Hematopoietic multipotent progenitor cell treated with erythropoietin and hydrocortisone succinate and interleukin-3 and kit ligand, for 4 days (in vitro differentiated cells): ENCODE data around the gene SIL1.
A peak's percentile ranks its signal among the peaks of the same experiment; 100 is the strongest.

ENCODE experiments used
- DNase-seq: peaks from one replicate; pipeline ENCODE4 v3.0.0-alpha.2; 2015

SIL1 gene

DNA sequence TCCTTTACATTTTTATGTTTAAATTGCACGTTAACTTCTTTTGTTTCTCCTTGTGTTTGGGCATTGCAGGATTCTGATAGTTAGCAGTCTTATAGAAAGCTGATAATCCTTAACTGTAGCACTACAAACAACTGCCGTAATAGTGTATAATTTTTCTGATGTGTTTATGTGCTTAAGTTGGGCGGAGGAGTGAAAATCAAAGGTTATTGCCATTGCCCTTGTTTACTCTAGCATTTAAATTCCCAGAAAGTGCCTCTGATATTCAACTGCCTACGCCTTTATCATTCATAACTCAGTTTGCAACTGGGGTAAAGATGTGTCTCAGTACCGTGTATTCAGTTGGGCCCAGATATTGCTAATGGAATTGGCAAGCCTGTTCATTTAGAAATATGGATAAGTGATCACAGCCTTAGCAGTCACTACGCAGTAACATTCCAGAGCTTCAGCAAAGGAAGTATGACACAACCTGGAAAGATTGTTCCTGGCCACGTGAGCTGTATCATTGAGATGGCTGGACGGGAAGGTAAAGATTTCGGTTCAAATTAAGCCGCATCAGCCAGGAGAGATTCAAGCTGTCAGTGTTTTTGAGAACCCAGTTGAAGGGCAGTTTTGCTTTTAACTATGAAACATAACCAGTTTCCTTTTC, 294.9 kb downstream of the SIL1 start:
- no peak for DNase-seq

DNA sequence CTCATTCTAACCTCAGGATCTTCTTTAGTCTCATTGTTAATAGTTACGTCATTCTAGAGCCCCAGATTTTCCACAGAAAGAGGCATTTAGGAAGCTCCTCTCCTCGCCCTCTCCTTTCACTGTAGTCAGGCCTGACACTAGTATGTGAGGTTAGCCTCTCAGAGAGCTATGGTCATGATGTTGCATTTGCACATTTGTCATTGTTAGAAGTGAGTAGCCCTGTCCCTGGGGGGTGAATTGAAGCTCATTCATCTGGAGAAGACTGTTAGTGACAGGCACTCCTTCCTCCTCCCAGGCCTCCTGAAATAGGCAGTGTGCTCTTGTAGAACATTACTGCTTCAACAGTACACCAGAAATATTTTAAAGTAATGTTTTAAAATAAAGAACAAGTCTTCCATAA, 296.5 kb downstream of the SIL1 start:
- DNase-seq, result no peak

DNA sequence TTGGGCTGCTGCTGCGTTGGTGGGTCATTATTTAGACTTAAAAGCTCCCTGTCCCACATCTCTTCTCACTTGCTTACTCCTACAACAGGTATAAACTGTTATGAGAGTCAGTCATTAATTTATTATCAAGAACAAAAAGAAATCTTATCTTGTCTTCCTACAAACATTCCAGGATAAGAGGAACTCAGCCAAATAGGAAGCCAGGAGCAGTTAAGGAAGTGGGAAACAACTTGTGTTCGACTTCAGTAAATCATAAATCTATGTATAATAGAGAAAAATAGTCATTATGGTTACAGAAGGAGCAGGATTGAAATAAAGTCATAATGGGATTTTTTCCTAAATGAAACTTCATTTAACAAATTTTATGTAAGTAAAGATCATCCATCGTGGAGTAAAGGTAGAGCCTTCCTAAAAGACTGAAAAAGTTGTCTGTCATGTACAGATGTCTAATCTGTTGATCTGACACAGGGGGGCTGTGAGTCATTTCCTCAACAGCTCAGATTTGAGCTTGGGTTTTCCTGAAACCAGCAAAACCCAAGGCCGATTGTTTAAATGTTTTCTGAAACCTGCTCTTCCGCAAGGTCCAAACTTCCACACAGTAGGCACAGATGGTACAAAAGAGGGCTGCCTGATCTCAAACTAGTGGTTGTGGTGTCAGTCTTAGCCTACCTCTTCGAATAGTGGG, 297.7 kb downstream of the SIL1 start:
- DNase-seq, result peak; percentile 12

DNA sequence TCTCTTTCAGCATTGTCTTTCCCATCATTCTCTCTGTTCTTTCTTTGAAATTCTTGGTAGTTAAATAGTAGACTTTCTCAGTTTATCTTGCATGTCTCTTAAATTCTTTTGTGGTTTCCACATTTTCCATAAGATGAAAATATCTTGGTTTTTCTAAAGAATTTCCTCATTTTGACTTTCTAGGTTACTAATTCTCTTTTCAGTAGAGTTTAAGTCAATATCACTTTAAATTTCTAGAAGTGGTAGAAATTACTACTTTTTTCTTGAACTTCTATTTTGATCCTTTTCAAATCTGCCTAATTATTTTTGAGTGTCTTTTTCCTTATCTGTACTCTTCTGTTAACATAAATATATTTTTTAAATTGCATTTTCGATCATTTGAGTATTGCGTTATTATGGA, 299.4 kb downstream of the SIL1 start:
- DNase-seq, result no peak

DNA sequence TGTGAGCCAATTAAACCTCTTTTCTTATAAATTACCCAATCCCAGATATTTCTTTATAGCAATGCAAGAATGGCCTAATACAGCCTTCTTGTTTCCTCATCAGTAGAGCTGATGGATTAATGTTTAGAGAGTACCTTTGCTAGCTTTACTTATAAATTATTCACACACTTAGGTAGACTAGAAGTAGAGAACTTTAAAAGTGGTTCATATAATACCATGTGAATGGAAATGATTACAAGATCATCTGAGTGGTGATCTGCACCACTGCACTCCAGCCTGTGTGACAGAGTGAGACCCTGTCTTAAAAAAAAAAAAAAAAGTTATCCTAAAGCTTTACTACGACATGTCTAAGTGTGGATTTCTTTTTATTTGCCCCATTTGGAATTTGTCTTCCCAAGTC, 299.9 kb downstream of the SIL1 start:
- DNase-seq, result no peak
